Measurements from ENCODE around the gene MZF1. TPM values are rescaled to one million over a fixed set of nuclear protein-coding genes. Genes with fewer than 3 reads are reported as not detected.

MZF1 gene
- total RNA-seq, 1 donor from 2014 or later = 21.6 TPM

- no peak for DNase-seq
Measured at GRCh38 chr19:58513213-58513693, 59.9 kb downstream of the MZF1 start.

Small RNA genes lying within 50 kb of the gene (small RNA-seq; reads per million reads assigned to genes)
- gene MIR6807 (ENCODE audit: low replicate concordance) (0.11 reads per million), gene RN7SL525P (ENCODE audit: low replicate concordance) (not detected)

Other genes with a start within 250 kb of the MZF1 start
- gene ZSCAN22, start 246.3 kb downstream of the MZF1 start, total RNA-seq = 2.5 TPM
- 5.7 TPM for gene A1BG, start 219.8 kb downstream of the MZF1 start, total RNA-seq
- 4.9 TPM for gene ZNF497, start 210.6 kb downstream of the MZF1 start, total RNA-seq
- 1.5 TPM for gene ZNF837, start 192.3 kb downstream of the MZF1 start, total RNA-seq
- 1,593 TPM for gene RPS5, start 186.1 kb downstream of the MZF1 start, total RNA-seq
- not detected for gene RNF225, start 177.7 kb downstream of the MZF1 start, total RNA-seq
- gene ZNF584, start 164.7 kb downstream of the MZF1 start, total RNA-seq = 11.0 TPM
- 7.0 TPM for gene ZNF132, start 133.2 kb downstream of the MZF1 start, total RNA-seq
- 5.9 TPM for gene ZNF324B, start 121.7 kb downstream of the MZF1 start, total RNA-seq
- 16.5 TPM for gene ZNF324, start 106.3 kb downstream of the MZF1 start, total RNA-seq
- gene ZNF446, start 97.0 kb downstream of the MZF1 start, total RNA-seq = 8.9 TPM
- 1.3 TPM for gene SLC27A5, start 61.3 kb downstream of the MZF1 start, total RNA-seq
- 3.7 TPM for gene ZBTB45, start 53.5 kb downstream of the MZF1 start, total RNA-seq
- gene TRIM28, start 29.3 kb downstream of the MZF1 start, total RNA-seq = 251 TPM
- gene CHMP2A, start 18.2 kb downstream of the MZF1 start, total RNA-seq = 49.4 TPM
- gene UBE2M, start 14.7 kb downstream of the MZF1 start, total RNA-seq = 37.5 TPM

Measured in tongue (tissue), 3 donors.